ENCODE data around the gene ARHGEF38. TPM values are rescaled to one million over a fixed set of nuclear protein-coding genes. Genes with fewer than 3 reads are reported as not detected.

The ARHGEF38 gene
- polyA plus RNA-seq (2013): not detected in 2 replicates

- H4K91ac ChIP-seq (ENCODE audit: low read depth, low read length): no peak within 1 kb of the TSS
- no peak within 1 kb of the TSS for H3K4me2 ChIP-seq (ENCODE audit: low read length)
- H3K14ac ChIP-seq (ENCODE audit: low read length): no peak within 1 kb of the TSS
- no peaks in the 10 kb centered on the region for H3K27me3 ChIP-seq (ENCODE audit: insufficient read depth, low read length)
- peak; percentile 13 to 37 for DNase-seq
- H3K9me3 ChIP-seq (ENCODE audit: insufficient read depth, low read depth, low read length): no peaks in the 10 kb centered on the region
- H3K4me3 ChIP-seq (ENCODE audit: low read depth, low read length): peak within 1 kb of the TSS; percentile 23
- no peak within 1 kb of the TSS for H3K27ac ChIP-seq (ENCODE audit: low read depth, low read length)
- no peaks in the 10 kb centered on the region for H3K36me3 ChIP-seq (ENCODE audit: control insufficient read depth in 1 of 2, insufficient read depth in 2 of 2, low read length in 2 of 2)
- H4K12ac ChIP-seq (ENCODE audit: low read depth, low read length): no peak within 1 kb of the TSS
- H2BK120ac ChIP-seq (ENCODE audit: insufficient read depth, low read length, poor library complexity): no peak within 1 kb of the TSS
- H3K18ac ChIP-seq (ENCODE audit: low read length): no peak within 1 kb of the TSS
- H3K4me1 ChIP-seq (ENCODE audit: control insufficient read depth in 1 of 2, insufficient read depth in 2 of 2, low read length in 2 of 2): peaks cover 4 to 7% of the 10 kb centered on the region in 2 experiments
- H3K79me1 ChIP-seq (ENCODE audit: low read length): peaks cover 2% of the 10 kb centered on the region
- H4K8ac ChIP-seq (ENCODE audit: low read depth, low read length): no peak within 1 kb of the TSS
- H2AFZ ChIP-seq (ENCODE audit: insufficient read depth, low read length, poor library complexity): no peak within 1 kb of the TSS
- no peak within 1 kb of the TSS for H2BK12ac ChIP-seq (ENCODE audit: low read length)
- H3K9ac ChIP-seq (ENCODE audit: low read length): no peak within 1 kb of the TSS
- WGBS (ENCODE audit: extremely low coverage, insufficient coverage, insufficient read length): no CpG with 5 or more reads among the region's 11 CpGs
- H2BK5ac ChIP-seq (ENCODE audit: low read depth, low read length, poor library complexity): no peak within 1 kb of the TSS
- H3K4ac ChIP-seq (ENCODE audit: low read depth, low read length): no peak within 1 kb of the TSS
- no peaks in the 10 kb centered on the region for H3K79me2 ChIP-seq (ENCODE audit: control insufficient read depth, insufficient read depth, low read length, poor library complexity)
- H2AK5ac ChIP-seq (ENCODE audit: low read length): no peak within 1 kb of the TSS
- no peak within 1 kb of the TSS for H3K23ac ChIP-seq (ENCODE audit: low read length)
Measured at GRCh38 chr4:105551965-105552746, at the start of gene ARHGEF38. Gene ARHGEF38, plus strand, starts transcription at chr4:105552620. Its CDS starts 146 bp downstream, at chr4:105552766.

- no peaks in the 10 kb centered on the region for H3K79me2 ChIP-seq (ENCODE audit: control insufficient read depth, insufficient read depth, low read length, poor library complexity)
- no peak overlapping the region for H2AFZ ChIP-seq (ENCODE audit: insufficient read depth, low read length, poor library complexity)
- H3K27ac ChIP-seq (ENCODE audit: low read depth, low read length): no peak overlapping the region
- no peaks in the 10 kb centered on the region for H3K27me3 ChIP-seq (ENCODE audit: insufficient read depth, low read length)
- H3K18ac ChIP-seq (ENCODE audit: low read length): no peak overlapping the region
- H3K79me1 ChIP-seq (ENCODE audit: low read length): no peaks in the 10 kb centered on the region
- H3K4ac ChIP-seq (ENCODE audit: low read depth, low read length): no peak overlapping the region
- H2BK12ac ChIP-seq (ENCODE audit: low read length): no peak overlapping the region
- no peaks in the 10 kb centered on the region for H3K36me3 ChIP-seq (ENCODE audit: control insufficient read depth in 1 of 2, insufficient read depth in 2 of 2, low read length in 2 of 2)
- no peak overlapping the region for H3K4me3 ChIP-seq (ENCODE audit: low read depth, low read length)
- H3K14ac ChIP-seq (ENCODE audit: low read length): no peak overlapping the region
- H4K91ac ChIP-seq (ENCODE audit: low read depth, low read length): no peak overlapping the region
- no peak overlapping the region for H2BK120ac ChIP-seq (ENCODE audit: insufficient read depth, low read length, poor library complexity)
- H3K4me2 ChIP-seq (ENCODE audit: low read length): no peak overlapping the region
- no peak overlapping the region for H4K8ac ChIP-seq (ENCODE audit: low read depth, low read length)
- no peak overlapping the region for H3K23ac ChIP-seq (ENCODE audit: low read length)
- no peaks in the 10 kb centered on the region for H3K9me3 ChIP-seq (ENCODE audit: insufficient read depth, low read depth, low read length)
- H2AK5ac ChIP-seq (ENCODE audit: low read length): no peak overlapping the region
- H4K12ac ChIP-seq (ENCODE audit: low read depth, low read length): no peak overlapping the region
- H2BK5ac ChIP-seq (ENCODE audit: low read depth, low read length, poor library complexity): no peak overlapping the region
- H3K9ac ChIP-seq (ENCODE audit: low read length): no peak overlapping the region
- DNase-seq: no peak
- WGBS (ENCODE audit: extremely low coverage, insufficient coverage, insufficient read length): no CpG with 5 or more reads among the region's 2 CpGs
- H3K4me1 ChIP-seq (ENCODE audit: control insufficient read depth in 1 of 2, insufficient read depth in 2 of 2, low read length in 2 of 2): no peaks in the 10 kb centered on the region
Measured at GRCh38 chr4:105503484-105503883, 48.9 kb upstream of the ARHGEF38 start.

- Histone ChIP-seq H3K36me3 (ENCODE audit: control insufficient read depth in 1 of 2, insufficient read depth in 2 of 2, low read length in 2 of 2) (no peaks in the 10 kb centered on the region), H3K79me1 (ENCODE audit: low read length) (no peaks in the 10 kb centered on the region), H3K14ac (ENCODE audit: low read length) (no peak overlapping the region), H3K27ac (ENCODE audit: low read depth, low read length) (no peak overlapping the region), H4K91ac (ENCODE audit: low read depth, low read length) (no peak overlapping the region), H2BK5ac (ENCODE audit: low read depth, low read length, poor library complexity) (no peak overlapping the region), H3K27me3 (ENCODE audit: insufficient read depth, low read length) (no peaks in the 10 kb centered on the region), H3K4me1 (ENCODE audit: control insufficient read depth in 1 of 2, insufficient read depth in 2 of 2, low read length in 2 of 2) (no peaks in the 10 kb centered on the region), H3K79me2 (ENCODE audit: control insufficient read depth, insufficient read depth, low read length, poor library complexity) (no peaks in the 10 kb centered on the region), H3K9ac (ENCODE audit: low read length) (no peak overlapping the region), H4K12ac (ENCODE audit: low read depth, low read length) (no peak overlapping the region), H3K4ac (ENCODE audit: low read depth, low read length) (no peak overlapping the region), H3K4me2 (ENCODE audit: low read length) (no peak overlapping the region), H2AFZ (ENCODE audit: insufficient read depth, low read length, poor library complexity) (no peak overlapping the region), H3K18ac (ENCODE audit: low read length) (no peak overlapping the region), H3K4me3 (ENCODE audit: low read depth, low read length) (no peak overlapping the region), H2BK12ac (ENCODE audit: low read length) (no peak overlapping the region), H2BK120ac (ENCODE audit: insufficient read depth, low read length, poor library complexity) (no peak overlapping the region), H4K8ac (ENCODE audit: low read depth, low read length) (no peak overlapping the region), H3K9me3 (ENCODE audit: insufficient read depth, low read depth, low read length) (no peaks in the 10 kb centered on the region), H2AK5ac (ENCODE audit: low read length) (no peak overlapping the region), H3K23ac (ENCODE audit: low read length) (no peak overlapping the region)
- no CpG with 5 or more reads among the region's 2 CpGs for WGBS (ENCODE audit: extremely low coverage, insufficient coverage, insufficient read length)
- no peak for DNase-seq
Measured at GRCh38 chr4:105504744-105505143, 47.7 kb upstream of the ARHGEF38 start.

- no peak for DNase-seq
- Histone ChIP-seq H4K8ac (ENCODE audit: low read depth, low read length) (no peak overlapping the region), H3K4me2 (ENCODE audit: low read length) (no peak overlapping the region), H3K4ac (ENCODE audit: low read depth, low read length) (no peak overlapping the region), H2AK5ac (ENCODE audit: low read length) (no peak overlapping the region), H3K79me2 (ENCODE audit: control insufficient read depth, insufficient read depth, low read length, poor library complexity) (no peaks in the 10 kb centered on the region), H2AFZ (ENCODE audit: insufficient read depth, low read length, poor library complexity) (no peak overlapping the region), H3K4me3 (ENCODE audit: low read depth, low read length) (no peak overlapping the region), H3K9me3 (ENCODE audit: insufficient read depth, low read depth, low read length) (no peaks in the 10 kb centered on the region), H3K27ac (ENCODE audit: low read depth, low read length) (no peak overlapping the region), H2BK120ac (ENCODE audit: insufficient read depth, low read length, poor library complexity) (no peak overlapping the region), H3K9ac (ENCODE audit: low read length) (no peak overlapping the region), H3K27me3 (ENCODE audit: insufficient read depth, low read length) (no peaks in the 10 kb centered on the region), H3K18ac (ENCODE audit: low read length) (no peak overlapping the region), H3K79me1 (ENCODE audit: low read length) (no peaks in the 10 kb centered on the region), H2BK12ac (ENCODE audit: low read length) (no peak overlapping the region), H3K14ac (ENCODE audit: low read length) (no peak overlapping the region), H4K91ac (ENCODE audit: low read depth, low read length) (no peak overlapping the region), H3K23ac (ENCODE audit: low read length) (no peak overlapping the region), H3K36me3 (ENCODE audit: control insufficient read depth in 1 of 2, insufficient read depth in 2 of 2, low read length in 2 of 2) (no peaks in the 10 kb centered on the region), H2BK5ac (ENCODE audit: low read depth, low read length, poor library complexity) (no peak overlapping the region), H3K4me1 (ENCODE audit: control insufficient read depth in 1 of 2, insufficient read depth in 2 of 2, low read length in 2 of 2) (no peaks in the 10 kb centered on the region), H4K12ac (ENCODE audit: low read depth, low read length) (no peak overlapping the region)
- no CpG with 5 or more reads among the region's 1 CpG for WGBS (ENCODE audit: extremely low coverage, insufficient coverage, insufficient read length)
Measured at GRCh38 chr4:105509291-105509690, 43.1 kb upstream of the ARHGEF38 start.
